ENCODE measurements around the gene CCDC172.

The CCDC172 gene

DNA sequence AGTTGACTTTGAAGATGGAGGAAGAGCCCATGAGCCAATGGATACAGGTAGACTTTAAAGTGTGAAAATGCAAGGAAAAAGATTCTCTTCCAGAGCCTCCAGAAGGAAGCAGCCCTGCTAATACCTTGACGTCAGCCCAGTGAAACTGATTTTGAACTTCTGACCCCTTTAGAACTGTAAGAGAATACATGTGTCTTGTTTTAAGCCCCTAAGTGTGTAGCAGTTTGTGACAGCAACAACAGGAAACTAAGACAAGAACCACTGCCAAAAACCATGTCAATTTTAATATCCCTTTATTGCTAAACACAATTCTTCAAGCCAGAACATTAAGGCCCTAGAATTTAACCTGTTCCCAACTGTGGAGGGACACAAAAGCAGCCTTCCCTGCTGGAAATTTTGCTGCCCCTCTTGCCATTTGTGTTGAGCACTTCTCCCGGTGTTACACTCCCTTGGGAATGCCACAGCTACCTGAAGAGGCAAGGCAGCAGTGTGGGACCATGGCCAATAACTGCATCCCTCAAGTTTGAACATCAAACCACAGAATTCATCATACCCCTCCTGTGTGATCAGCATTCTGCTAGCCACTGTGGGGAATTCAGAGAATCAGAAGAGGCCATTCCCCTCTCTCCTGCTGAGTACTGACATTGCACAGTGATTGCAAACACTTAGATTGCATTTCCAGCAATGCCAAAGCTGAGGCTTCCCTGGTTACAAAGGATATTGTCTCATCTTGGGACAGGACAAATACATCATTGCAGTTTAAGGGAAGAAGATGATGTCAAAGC, 12.3 kb upstream of the CCDC172 start:
- DNase-seq (ENCODE audit: low read depth in 1 of 2, low spot score in 1 of 2) = no peak
- H3K4me3 ChIP-seq (replicated peaks; ENCODE audit: insufficient read depth, low read length) = no peak overlapping the region
- H3K27ac ChIP-seq (replicated peaks) = no peak overlapping the region
- H3K27me3 ChIP-seq (ENCODE audit: insufficient read depth, poor library complexity, severe bottlenecking) = no peaks in the 10 kb centered on the region
- TF ChIP-seq, protein P1, sequence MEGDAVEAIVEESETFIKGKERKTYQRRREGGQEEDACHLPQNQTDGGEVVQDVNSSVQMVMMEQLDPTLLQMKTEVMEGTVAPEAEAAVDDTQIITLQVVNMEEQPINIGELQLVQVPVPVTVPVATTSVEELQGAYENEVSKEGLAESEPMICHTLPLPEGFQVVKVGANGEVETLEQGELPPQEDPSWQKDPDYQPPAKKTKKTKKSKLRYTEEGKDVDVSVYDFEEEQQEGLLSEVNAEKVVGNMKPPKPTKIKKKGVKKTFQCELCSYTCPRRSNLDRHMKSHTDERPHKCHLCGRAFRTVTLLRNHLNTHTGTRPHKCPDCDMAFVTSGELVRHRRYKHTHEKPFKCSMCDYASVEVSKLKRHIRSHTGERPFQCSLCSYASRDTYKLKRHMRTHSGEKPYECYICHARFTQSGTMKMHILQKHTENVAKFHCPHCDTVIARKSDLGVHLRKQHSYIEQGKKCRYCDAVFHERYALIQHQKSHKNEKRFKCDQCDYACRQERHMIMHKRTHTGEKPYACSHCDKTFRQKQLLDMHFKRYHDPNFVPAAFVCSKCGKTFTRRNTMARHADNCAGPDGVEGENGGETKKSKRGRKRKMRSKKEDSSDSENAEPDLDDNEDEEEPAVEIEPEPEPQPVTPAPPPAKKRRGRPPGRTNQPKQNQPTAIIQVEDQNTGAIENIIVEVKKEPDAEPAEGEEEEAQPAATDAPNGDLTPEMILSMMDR (IDR thresholded peaks at IDR 0.05; ENCODE audit: insufficient read depth, low read length) = no peak
- no peak for TF ChIP-seq SPI1 (IDR thresholded peaks at IDR 0.05; ENCODE audit: borderline replicate concordance, low read depth)
- TF ChIP-seq, protein P2, sequence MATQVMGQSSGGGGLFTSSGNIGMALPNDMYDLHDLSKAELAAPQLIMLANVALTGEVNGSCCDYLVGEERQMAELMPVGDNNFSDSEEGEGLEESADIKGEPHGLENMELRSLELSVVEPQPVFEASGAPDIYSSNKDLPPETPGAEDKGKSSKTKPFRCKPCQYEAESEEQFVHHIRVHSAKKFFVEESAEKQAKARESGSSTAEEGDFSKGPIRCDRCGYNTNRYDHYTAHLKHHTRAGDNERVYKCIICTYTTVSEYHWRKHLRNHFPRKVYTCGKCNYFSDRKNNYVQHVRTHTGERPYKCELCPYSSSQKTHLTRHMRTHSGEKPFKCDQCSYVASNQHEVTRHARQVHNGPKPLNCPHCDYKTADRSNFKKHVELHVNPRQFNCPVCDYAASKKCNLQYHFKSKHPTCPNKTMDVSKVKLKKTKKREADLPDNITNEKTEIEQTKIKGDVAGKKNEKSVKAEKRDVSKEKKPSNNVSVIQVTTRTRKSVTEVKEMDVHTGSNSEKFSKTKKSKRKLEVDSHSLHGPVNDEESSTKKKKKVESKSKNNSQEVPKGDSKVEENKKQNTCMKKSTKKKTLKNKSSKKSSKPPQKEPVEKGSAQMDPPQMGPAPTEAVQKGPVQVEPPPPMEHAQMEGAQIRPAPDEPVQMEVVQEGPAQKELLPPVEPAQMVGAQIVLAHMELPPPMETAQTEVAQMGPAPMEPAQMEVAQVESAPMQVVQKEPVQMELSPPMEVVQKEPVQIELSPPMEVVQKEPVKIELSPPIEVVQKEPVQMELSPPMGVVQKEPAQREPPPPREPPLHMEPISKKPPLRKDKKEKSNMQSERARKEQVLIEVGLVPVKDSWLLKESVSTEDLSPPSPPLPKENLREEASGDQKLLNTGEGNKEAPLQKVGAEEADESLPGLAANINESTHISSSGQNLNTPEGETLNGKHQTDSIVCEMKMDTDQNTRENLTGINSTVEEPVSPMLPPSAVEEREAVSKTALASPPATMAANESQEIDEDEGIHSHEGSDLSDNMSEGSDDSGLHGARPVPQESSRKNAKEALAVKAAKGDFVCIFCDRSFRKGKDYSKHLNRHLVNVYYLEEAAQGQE (IDR thresholded peaks at IDR 0.05; ENCODE audit: insufficient replicate concordance, low read depth) = no peak
- no peak for TF ChIP-seq POLR2AphosphoS5 (IDR thresholded peaks at IDR 0.05; ENCODE audit: low read depth)

DNA sequence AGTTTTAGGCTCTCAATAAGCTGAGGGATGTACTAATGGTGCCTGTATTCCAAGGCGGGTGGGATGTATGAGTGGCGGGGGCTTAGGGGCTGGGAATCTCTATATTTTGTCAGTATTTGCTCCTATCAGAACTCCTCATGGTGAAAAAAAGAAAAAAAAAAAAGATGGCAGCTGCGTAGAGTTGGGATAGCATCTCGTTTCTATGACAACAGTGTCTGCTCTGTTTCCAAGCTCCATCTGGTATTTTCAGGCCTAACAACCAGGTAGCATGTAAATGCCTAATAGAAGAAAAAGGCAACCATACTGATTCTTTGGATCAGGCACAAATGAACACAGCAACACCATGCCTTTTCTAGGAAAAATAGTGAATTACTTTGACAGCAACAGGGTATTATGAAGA, 11.7 kb upstream of the CCDC172 start:
- no peak for DNase-seq (ENCODE audit: low read depth in 1 of 2, low spot score in 1 of 2)
- no peak for TF ChIP-seq POLR2AphosphoS5 (IDR thresholded peaks at IDR 0.05; ENCODE audit: low read depth)
- TF ChIP-seq SPI1 (IDR thresholded peaks at IDR 0.05; ENCODE audit: borderline replicate concordance, low read depth) = no peak
- TF ChIP-seq, protein P1 (IDR thresholded peaks at IDR 0.05; ENCODE audit: insufficient read depth, low read length) = no peak
- TF ChIP-seq, protein P2 (IDR thresholded peaks at IDR 0.05; ENCODE audit: insufficient replicate concordance, low read depth) = no peak
- no peak for TF ChIP-seq GABPA (IDR thresholded peaks at IDR 0.05; ENCODE audit: low read depth)
- H3K27ac ChIP-seq (replicated peaks) = no peak overlapping the region
- H3K4me3 ChIP-seq (replicated peaks; ENCODE audit: insufficient read depth, low read length) = no peak overlapping the region
- no peaks in the 10 kb centered on the region for H3K27me3 ChIP-seq (ENCODE audit: insufficient read depth, poor library complexity, severe bottlenecking)

DNA sequence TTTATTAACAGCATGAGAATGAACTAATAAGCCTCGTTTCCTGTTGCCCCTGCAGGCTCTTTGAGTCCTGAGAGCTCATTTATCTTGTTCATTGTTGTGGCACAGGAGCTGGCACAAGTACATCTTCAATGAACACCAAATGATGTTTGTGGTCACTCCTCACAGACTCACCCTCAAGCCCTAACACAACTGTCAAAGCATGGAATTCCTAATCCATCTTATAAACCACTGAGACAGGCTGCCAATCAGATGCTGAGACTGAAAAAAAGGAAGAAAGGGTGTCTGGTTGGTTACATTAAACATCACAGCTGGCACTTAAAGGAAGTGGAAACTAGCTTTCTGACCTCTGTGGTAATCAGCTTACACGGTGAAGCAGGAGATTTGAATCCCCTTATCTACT, 7.7 kb upstream of the CCDC172 start:
- Histone ChIP-seq H3K27ac (replicated peaks) (no peak overlapping the region), H3K4me3 (replicated peaks; ENCODE audit: insufficient read depth, low read length) (no peak overlapping the region), H3K27me3 (ENCODE audit: insufficient read depth, poor library complexity, severe bottlenecking) (no peaks in the 10 kb centered on the region)
- TF ChIP-seq GABPA (IDR thresholded peaks at IDR 0.05; ENCODE audit: low read depth) (no peak), SPI1 (IDR thresholded peaks at IDR 0.05; ENCODE audit: borderline replicate concordance, low read depth) (peak; percentile 25; the same call in 1 of the 2 replicates)
- peak in 1 of 2 experiments; percentile 9 for DNase-seq (ENCODE audit: low read depth in 1 of 2, low spot score in 1 of 2)

DNA sequence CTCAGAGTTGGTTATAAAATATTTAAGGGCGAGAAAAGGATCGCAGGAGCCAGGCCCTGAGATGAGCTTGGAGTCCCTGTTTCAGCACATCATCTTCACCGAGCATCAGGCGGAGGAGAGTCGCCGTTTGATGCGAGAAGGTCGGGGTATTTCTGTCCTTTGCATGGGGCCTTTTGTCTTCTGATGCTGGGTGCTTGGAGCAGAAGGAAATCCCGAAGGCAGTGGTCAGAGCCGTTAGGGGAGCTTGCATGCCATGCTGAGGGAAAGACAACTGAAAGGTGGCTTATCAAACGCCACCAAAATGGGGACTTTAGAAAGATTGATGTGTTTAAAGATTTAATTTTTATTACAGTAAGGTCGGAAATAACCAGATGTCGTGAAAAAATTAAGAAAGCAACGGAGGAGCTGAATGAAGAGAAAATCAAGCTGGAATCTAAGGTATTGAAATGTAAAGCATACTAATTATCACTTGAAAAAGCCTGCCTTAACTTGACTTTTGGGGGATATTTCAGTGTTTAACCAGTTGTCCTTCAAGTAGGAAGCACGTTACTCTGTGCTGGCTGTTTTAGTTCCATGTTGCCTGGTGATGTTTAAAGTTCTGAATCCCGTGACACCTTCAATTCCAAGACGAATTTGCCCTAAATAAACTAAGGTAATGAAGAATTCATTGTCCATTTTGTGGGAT, 845 bp downstream of the CCDC172 start:
- DNase-seq (ENCODE audit: low read depth in 1 of 2, low spot score in 1 of 2) = no peak
- H3K27ac ChIP-seq (replicated peaks) = no peak overlapping the region
- no peak overlapping the region for H3K4me3 ChIP-seq (replicated peaks; ENCODE audit: insufficient read depth, low read length)
- H3K27me3 ChIP-seq (ENCODE audit: insufficient read depth, poor library complexity, severe bottlenecking) = no peaks in the 10 kb centered on the region
- no peak for TF ChIP-seq SPI1 (IDR thresholded peaks at IDR 0.05; ENCODE audit: borderline replicate concordance, low read depth)
- TF ChIP-seq, protein P2 (IDR thresholded peaks at IDR 0.05; ENCODE audit: insufficient replicate concordance, low read depth) = no peak
- TF ChIP-seq POLR2AphosphoS5 (IDR thresholded peaks at IDR 0.05; ENCODE audit: low read depth) = no peak
- TF ChIP-seq, protein P1 (IDR thresholded peaks at IDR 0.05; ENCODE audit: insufficient read depth, low read length) = no peak
- TF ChIP-seq GABPA (IDR thresholded peaks at IDR 0.05; ENCODE audit: low read depth) = no peak
